Hepatocyte (in vitro differentiated cells): ENCODE results near the gene S100A14.

Experiments
- CTCF ChIP-seq: fragments of 200-600 bp; sonication (generic); IDR thresholded peaks from 2 replicates; pipeline ENCODE4 v1.5.1; 2016; ENCODE audit warnings: antibody characterized with exemption, mild to moderate bottlenecking; ENCODE audit not compliant: poor library complexity
- EZH2 ChIP-seq: fragments of 200-600 bp; sonication (generic); IDR thresholded peaks from 2 replicates; pipeline ENCODE4 v1.6.1; 2016; ENCODE audit warnings: antibody characterized with exemption, mild to moderate bottlenecking, borderline replicate concordance

GRCh38 chr1:153614906-153615305 lies 1.2 kb downstream of the S100A14 start:
- no peak for TF ChIP-seq CTCF
- no peak for TF ChIP-seq EZH2
